Nephron progenitor cell (in vitro differentiated cells): ENCODE data around the gene WFIKKN2.

Source experiments
- DNase-seq: peaks from one replicate; pipeline ENCODE4 v3.0.0; 2021
- H3K27ac Mint-ChIP-seq: 2 replicates; pipeline ENCODE4 v1.8.0; 2021; ENCODE audit warnings: mild to moderate bottlenecking, moderate library complexity, mixed read lengths
- H3K27me3 Mint-ChIP-seq: 2 replicates; pipeline ENCODE4 v1.8.0; 2021; ENCODE audit warnings: mild to moderate bottlenecking, low read depth, mixed read lengths; ENCODE audit not compliant: poor library complexity
- H3K36me3 Mint-ChIP-seq: 2 replicates; pipeline ENCODE4 v1.8.0; 2021; ENCODE audit warnings: low read depth, mixed read lengths
- H3K4me1 Mint-ChIP-seq: 2 replicates; pipeline ENCODE4 v1.8.0; 2021; ENCODE audit warnings: mixed read lengths
- H3K4me3 Mint-ChIP-seq: 2 replicates; pipeline ENCODE4 v1.8.0; 2021; ENCODE audit warnings: mild to moderate bottlenecking, moderate library complexity, mixed read lengths
- H3K9me3 Mint-ChIP-seq: 2 replicates; pipeline ENCODE4 v1.8.0; 2021; ENCODE audit warnings: mild to moderate bottlenecking, moderate library complexity, mixed read lengths
- TF ChIP-seq, protein P1 (sequence below): fragments of 200-600 bp; sonication (generic); IDR thresholded peaks from 2 replicates; pipeline ENCODE4 v1.5.0; 2021; ENCODE audit warnings: antibody characterized with exemption

Gene WFIKKN2

DNA sequence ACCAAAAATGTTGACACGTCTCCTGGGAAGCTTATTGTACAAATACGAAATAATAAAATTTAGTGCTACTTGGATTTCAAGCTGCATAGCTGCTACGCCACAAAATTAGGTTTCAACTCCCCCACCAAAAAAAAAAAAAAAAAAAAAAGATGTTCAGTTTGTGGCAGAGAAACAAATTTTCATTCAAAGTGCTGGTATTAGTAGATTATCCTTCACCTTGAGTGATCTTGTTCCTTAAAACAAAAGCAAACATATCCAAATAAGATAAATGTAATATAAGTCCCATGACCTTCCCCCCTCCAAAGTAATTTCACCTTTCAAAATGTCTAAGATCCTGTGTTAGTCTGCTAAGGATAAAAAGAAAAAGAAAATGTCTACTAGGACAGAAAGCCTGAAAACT, 28.5 kb downstream of the WFIKKN2 start:
- H3K4me3 Mint-ChIP-seq, result peak overlapping the region; percentile 100
- peak overlapping the region; percentile 99 for H3K27ac Mint-ChIP-seq
- H3K4me1 Mint-ChIP-seq, result peaks cover 54% of the 10 kb centered on the region
- H3K27me3 Mint-ChIP-seq, result peaks cover 3% of the 10 kb centered on the region
- TF ChIP-seq, protein P1, sequence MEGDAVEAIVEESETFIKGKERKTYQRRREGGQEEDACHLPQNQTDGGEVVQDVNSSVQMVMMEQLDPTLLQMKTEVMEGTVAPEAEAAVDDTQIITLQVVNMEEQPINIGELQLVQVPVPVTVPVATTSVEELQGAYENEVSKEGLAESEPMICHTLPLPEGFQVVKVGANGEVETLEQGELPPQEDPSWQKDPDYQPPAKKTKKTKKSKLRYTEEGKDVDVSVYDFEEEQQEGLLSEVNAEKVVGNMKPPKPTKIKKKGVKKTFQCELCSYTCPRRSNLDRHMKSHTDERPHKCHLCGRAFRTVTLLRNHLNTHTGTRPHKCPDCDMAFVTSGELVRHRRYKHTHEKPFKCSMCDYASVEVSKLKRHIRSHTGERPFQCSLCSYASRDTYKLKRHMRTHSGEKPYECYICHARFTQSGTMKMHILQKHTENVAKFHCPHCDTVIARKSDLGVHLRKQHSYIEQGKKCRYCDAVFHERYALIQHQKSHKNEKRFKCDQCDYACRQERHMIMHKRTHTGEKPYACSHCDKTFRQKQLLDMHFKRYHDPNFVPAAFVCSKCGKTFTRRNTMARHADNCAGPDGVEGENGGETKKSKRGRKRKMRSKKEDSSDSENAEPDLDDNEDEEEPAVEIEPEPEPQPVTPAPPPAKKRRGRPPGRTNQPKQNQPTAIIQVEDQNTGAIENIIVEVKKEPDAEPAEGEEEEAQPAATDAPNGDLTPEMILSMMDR, result no peak
- H3K36me3 Mint-ChIP-seq, result peaks cover 18% of the 10 kb centered on the region
- no peaks in the 10 kb centered on the region for H3K9me3 Mint-ChIP-seq
- no peak for DNase-seq

DNA sequence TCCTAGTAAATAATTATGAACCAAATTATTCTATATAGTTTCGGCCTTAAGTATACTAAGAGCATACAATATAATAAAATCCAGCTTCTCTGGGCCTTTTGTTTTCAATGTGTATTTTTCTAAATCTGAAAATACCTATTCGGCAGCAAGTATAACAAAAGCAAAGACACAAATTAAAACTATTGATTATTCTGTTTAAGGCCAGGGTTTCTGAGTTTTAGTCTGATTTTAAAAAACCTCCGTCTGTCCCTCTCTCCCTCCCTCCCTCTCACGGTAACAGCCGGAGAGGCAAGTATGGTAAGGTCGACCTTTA, 29.3 kb downstream of the WFIKKN2 start:
- peak overlapping the region; percentile 100 for H3K4me3 Mint-ChIP-seq
- H3K36me3 Mint-ChIP-seq, result peaks cover 18% of the 10 kb centered on the region
- no peak for DNase-seq
- no peaks in the 10 kb centered on the region for H3K9me3 Mint-ChIP-seq
- peaks cover 55% of the 10 kb centered on the region for H3K4me1 Mint-ChIP-seq
- TF ChIP-seq, protein P1, result no peak
- peak overlapping the region; percentile 99 for H3K27ac Mint-ChIP-seq
- H3K27me3 Mint-ChIP-seq, result peaks cover 3% of the 10 kb centered on the region

DNA sequence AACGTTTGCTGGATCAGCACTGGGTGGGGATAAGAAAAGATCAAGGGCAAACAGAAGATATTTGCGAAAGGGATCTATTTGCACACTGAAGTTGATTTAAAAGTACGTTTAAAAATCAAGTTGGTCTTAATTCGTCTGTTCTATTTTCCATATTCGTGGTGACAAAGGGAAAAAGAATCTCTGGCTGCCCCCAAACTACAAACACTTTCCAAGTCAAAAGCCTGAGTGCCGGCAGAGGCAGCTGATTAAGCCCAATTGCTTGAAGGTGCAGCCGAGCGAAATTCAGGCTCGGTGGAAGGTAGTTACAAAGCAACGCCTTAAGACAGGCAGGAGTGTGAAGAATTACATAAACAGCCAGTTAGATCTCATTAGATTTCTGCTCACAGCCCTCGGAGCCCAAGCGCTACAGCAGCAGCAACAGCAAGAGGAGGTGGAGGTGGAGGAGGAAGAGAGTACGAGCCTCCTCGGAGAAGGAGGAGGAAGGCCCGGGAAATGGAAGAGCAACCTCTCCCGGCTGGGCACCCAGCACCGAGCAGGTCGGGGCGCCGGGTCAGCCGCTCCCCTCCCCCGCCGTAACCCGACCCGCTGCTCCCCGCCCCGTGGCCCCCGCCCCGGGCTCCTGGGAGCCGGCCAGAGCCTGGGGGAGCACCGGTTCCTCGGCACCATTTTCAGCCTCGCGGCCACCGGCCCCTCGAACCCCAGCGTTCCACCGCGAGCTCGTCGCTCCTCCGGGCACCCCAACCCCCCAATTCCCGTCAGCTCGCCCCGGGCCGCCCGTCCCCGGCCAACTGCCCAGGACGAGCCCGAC, 29.9 kb downstream of the WFIKKN2 start:
- H3K36me3 Mint-ChIP-seq, result peaks cover 18% of the 10 kb centered on the region

DNA sequence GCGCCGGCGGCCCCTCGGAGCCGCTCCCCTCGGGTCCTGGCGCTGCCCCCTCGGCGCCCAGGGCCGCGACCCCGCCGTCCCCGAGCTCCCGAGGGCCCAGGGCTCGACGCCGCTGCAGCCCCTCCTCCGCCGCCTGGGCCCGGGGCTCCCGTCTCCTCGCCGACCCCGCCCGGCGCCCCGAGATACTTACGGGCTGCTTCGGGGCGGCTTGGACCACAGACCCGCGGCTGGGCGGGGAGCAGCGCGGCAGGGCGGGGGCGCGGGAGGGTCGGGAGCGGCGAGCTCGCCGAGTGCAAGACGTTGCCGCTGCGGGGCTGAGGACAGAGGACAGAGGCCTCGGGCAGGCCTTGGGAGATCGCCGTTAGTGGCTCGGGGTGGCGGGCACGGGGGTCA, 30.5 kb downstream of the WFIKKN2 start:
- no peaks in the 10 kb centered on the region for H3K9me3 Mint-ChIP-seq
- peaks cover 3% of the 10 kb centered on the region for H3K27me3 Mint-ChIP-seq
- H3K27ac Mint-ChIP-seq, result no peak overlapping the region

More for the DNA sequence above, 29.9 kb downstream of the WFIKKN2 start:
- H3K27ac Mint-ChIP-seq, result peak overlapping the region; percentile 99
- DNase-seq, result peak; percentile 64
- TF ChIP-seq, protein P1, result no peak
- peaks cover 55% of the 10 kb centered on the region for H3K4me1 Mint-ChIP-seq
- H3K4me3 Mint-ChIP-seq, result peak overlapping the region; percentile 100
- no peaks in the 10 kb centered on the region for H3K9me3 Mint-ChIP-seq
- H3K27me3 Mint-ChIP-seq, result peaks cover 3% of the 10 kb centered on the region

DNA sequence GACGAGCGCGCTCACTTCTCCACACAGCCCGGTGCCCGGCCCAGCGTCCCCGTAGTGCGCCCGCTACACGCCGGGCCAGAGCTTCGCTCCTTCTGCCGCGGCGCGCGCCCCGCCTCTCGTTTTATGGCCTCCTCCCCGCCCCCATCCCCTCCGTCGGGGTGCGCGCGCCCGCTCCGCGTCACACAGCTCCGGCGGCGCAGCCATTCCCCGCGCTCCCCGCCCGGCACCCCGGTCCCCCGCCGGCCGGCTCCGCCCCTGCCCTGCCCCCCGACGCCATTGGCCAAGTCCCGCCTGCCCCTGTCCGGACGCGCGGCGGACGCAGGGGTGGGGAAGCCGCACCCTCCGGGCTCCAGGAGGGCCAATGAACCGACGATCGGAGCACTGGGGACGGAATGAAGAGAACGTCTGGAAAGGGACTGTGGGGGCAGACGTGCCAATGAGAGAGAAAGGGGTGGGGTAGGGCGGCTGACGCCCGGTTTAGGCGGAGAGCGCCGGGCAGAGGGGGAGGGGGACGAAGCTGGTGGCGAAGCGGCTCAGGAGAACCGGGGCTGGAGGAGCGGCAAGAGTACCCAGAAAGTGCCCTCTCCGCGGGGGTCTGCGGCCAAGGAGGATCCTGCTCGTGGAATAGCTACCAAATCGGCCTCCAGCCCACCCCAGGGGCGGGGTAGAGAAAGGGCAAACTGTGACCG, 31.0 kb downstream of the WFIKKN2 start, which contains the start of gene TOB1:
Gene TOB1 (minus strand): TSS at position 94 of the 689 bp plus-strand sequence. CDS start 2,337 bp downstream, outside the sequence.
- Mint-ChIP-seq H3K27me3 (peaks cover 3% of the 10 kb centered on the region), H3K9me3 (no peaks in the 10 kb centered on the region), H3K4me1 (peaks cover 53% of the 10 kb centered on the region), H3K36me3 (peaks cover 15% of the 10 kb centered on the region), H3K4me3 (peak within 1 kb of the TSS; percentile 100), H3K27ac (peak within 1 kb of the TSS; percentile 99)
- DNase-seq, result peak; percentile 98
- TF ChIP-seq, protein P1, result no peak

More for the DNA sequence above, 30.5 kb downstream of the WFIKKN2 start:
- TF ChIP-seq, protein P1, result no peak
- peak overlapping the region; percentile 74 for H3K4me3 Mint-ChIP-seq
- peaks cover 55% of the 10 kb centered on the region for H3K4me1 Mint-ChIP-seq
- no peak for DNase-seq
- H3K36me3 Mint-ChIP-seq, result peaks cover 18% of the 10 kb centered on the region
